ENCODE data around the gene GPR108. TPM values are rescaled to one million over a fixed set of nuclear protein-coding genes. Genes with fewer than 3 reads are reported as not detected.

Gene GPR108
- total RNA-seq, 1 donor from 2014 or later: 57.6 TPM

GRCh38 chr19:6721773-6722172 is 15.6 kb downstream of the GPR108 start:
- Histone ChIP-seq H3K9me3 (no peaks in the 10 kb centered on the region), H3K27ac (no peak overlapping the region), H3K36me3 (no peaks in the 10 kb centered on the region), H3K4me3 (no peak overlapping the region), H3K27me3 (no peaks in the 10 kb centered on the region), H3K4me1 (peaks cover 0 to 3% of the 10 kb centered on the region in 2 donors)
- TF ChIP-seq CTCF (IDR thresholded peaks at IDR 0.05): no peak
- intact Hi-C loops (cut with DNase I): no loop called here
- no peak for DNase-seq (ENCODE audit: low spot score in 2 of 2)

- TF ChIP-seq CTCF (IDR thresholded peaks at IDR 0.05): no peak
- Histone ChIP-seq H3K27me3 (no peaks in the 10 kb centered on the region), H3K4me1 (peaks cover 0 to 3% of the 10 kb centered on the region in 2 donors), H3K9me3 (no peaks in the 10 kb centered on the region), H3K36me3 (no peaks in the 10 kb centered on the region), H3K4me3 (no peak overlapping the region), H3K27ac (no peak overlapping the region)
- DNase-seq (ENCODE audit: low spot score in 2 of 2): no peak
- intact Hi-C loops (cut with DNase I): no loop called here
These were observed 16.3 kb downstream of the GPR108 start for GRCh38 chr19:6721138-6721474.

GRCh38 chr19:6720369-6721137 is 16.8 kb downstream of the GPR108 start, which contains the start of gene C3:
C3 (minus strand) TSS chr19:6720650; CDS start chr19:6720589, 61 bp downstream.
- H3K27ac ChIP-seq: no peak within 1 kb of the TSS
- intact Hi-C loops (cut with DNase I): no loop called here
- DNase-seq (ENCODE audit: low spot score in 2 of 2): peak in 1 of 2 donors; percentile 74

GRCh38 chr19:6719992-6720368 is 17.4 kb downstream of the GPR108 start:
- intact Hi-C loops (cut with DNase I): no loop called here
- Histone ChIP-seq H3K4me3 (peak overlapping the region; percentile 40 to 41), H3K27ac (no peak overlapping the region)

More at GRCh38 chr19:6720369-6721137, 16.8 kb downstream of the GPR108 start, which contains the start of gene C3:
- Histone ChIP-seq H3K4me3 (peak within 1 kb of the TSS; percentile 40 to 41), H3K9me3 (no peaks in the 10 kb centered on the region), H3K4me1 (peaks cover 0 to 3% of the 10 kb centered on the region in 2 donors), H3K36me3 (no peaks in the 10 kb centered on the region), H3K27me3 (no peaks in the 10 kb centered on the region)
- TF ChIP-seq CTCF (IDR thresholded peaks at IDR 0.05): no peak

GRCh38 chr19:6719540-6719861 is 17.9 kb downstream of the GPR108 start:
- no peaks in the 10 kb centered on the region for H3K9me3 ChIP-seq
- no peak for DNase-seq (ENCODE audit: low spot score in 2 of 2)
- H3K27ac ChIP-seq: no peak overlapping the region
- no peaks in the 10 kb centered on the region for H3K36me3 ChIP-seq
- no peak for TF ChIP-seq CTCF (IDR thresholded peaks at IDR 0.05)
- peaks cover 0 to 3% of the 10 kb centered on the region in 2 donors for H3K4me1 ChIP-seq
- no peaks in the 10 kb centered on the region for H3K27me3 ChIP-seq
- intact Hi-C loops (cut with DNase I): no loop called here
- peak overlapping the region in 1 of 2 donors; percentile 19 for H3K4me3 ChIP-seq

More at GRCh38 chr19:6719992-6720368, 17.4 kb downstream of the GPR108 start:
- peaks cover 0 to 3% of the 10 kb centered on the region in 2 donors for H3K4me1 ChIP-seq
- H3K9me3 ChIP-seq: no peaks in the 10 kb centered on the region
- no peak for DNase-seq (ENCODE audit: low spot score in 2 of 2)
- no peak for TF ChIP-seq CTCF (IDR thresholded peaks at IDR 0.05)
- no peaks in the 10 kb centered on the region for H3K36me3 ChIP-seq
- no peaks in the 10 kb centered on the region for H3K27me3 ChIP-seq

Measured in ascending aorta (tissue), 2 donors.